ENCODE data around the gene NDUFS7.

DNA sequence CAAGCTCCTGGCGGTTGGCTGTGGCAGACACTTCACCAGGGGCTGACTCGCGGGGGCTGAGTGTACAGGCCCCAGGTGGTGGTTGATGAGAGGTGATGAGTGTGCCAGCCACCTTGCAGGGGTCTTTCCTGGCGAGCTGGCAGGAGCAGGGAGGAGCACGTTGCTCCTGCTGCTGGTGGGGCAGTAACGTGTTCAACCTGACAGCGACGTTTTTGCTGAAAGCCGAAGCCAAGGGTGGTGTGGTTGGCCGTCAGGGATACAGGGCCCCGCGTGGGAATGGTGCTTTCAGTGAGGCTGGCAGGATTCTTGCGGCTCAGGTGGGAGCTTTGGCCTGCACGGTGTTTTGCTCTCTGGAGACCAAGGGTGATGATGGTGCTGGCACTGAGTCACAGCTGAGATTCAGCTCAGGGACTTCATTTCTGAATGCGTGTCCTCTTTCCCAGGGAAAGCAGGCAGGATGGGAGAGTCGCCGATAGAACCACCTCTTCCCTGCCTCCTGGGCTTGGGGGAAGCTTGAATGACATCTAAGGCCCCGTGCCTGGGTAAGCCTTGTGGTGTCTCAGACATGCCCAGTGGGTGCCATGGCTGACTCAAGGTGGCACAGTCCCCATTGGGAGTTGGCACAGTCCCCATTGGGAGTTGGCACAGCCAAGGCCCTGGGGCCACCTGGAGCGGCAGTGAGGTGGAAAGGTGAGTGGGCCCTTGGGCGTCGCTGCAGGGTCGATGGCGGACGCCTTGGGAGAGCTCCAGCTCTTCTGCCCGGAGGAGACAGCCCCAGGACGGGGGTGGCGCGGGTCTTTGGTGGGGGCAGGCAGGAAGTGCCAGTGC is 32.5 kb downstream of the NDUFS7 start:
- TF ChIP-seq SUZ12 (IDR thresholded peaks at IDR 0.05; ENCODE audit: extremely low read depth, insufficient read depth, insufficient read length): no peak
- no peak for TF ChIP-seq YY1 (IDR thresholded peaks at IDR 0.05; ENCODE audit: insufficient read depth, insufficient read length)

All from NT2/D1 (cell line).